Ovary (tissue), 9 donors: ENCODE data around the gene COQ4. TPM values are rescaled to one million over a fixed set of nuclear protein-coding genes. Genes with fewer than 3 reads are reported as not detected.
"Not testable (repeated sequence)": the region's sequence is repeated elsewhere in the genome, so short reads cannot be mapped to it uniquely, and the experiment has no call there.

Source experiments
- DNase-seq, 5 donors: peaks; one replicate each; pipeline ENCODE4 v3.0.0-alpha.2; 2019 to 2020
- H3K27ac ChIP-seq, 2 donors: fragments of 200-600 bp; one replicate each; pipeline versions ENCODE4 v1.5.1 to v1.8.0; 2019 to 2022
- H3K27me3 ChIP-seq: fragments of 200-600 bp; one replicate; pipeline ENCODE4 v1.8.0; 2022
- H3K36me3 ChIP-seq: fragments of 200-600 bp; sonication (generic); one replicate; pipeline ENCODE4 v1.5.1; 2019
- H3K4me1 ChIP-seq: one replicate; pipeline ENCODE4 v1.8.1; 2013; ENCODE audit warnings: mild to moderate bottlenecking, moderate library complexity; ENCODE audit not compliant: insufficient read depth
- H3K4me3 ChIP-seq: fragments of 200-600 bp; sonication (generic); one replicate; pipeline ENCODE4 v1.5.1; 2017
- H3K9me3 ChIP-seq, 2 donors: fragments of 200-600 bp in 1 of 2; sonication (generic) in 1 of 2; one replicate each; pipeline versions ENCODE4 v1.5.1 to v1.8.1; 2013 to 2019; ENCODE audit warnings: mild to moderate bottlenecking in 1 of 2, moderate library complexity in 1 of 2
- CTCF ChIP-seq, 3 donors: fragments of 450-650 bp in 2 of 3; fragments of 200-600 bp in 1 of 3; IDR thresholded peaks; one replicate each; pipeline versions ENCODE4 v1.5.1 to v1.8.0; 2016 to 2022; ENCODE audit warnings: antibody characterized with exemption in 3 of 3, mild to moderate bottlenecking in 1 of 3
- EP300 ChIP-seq: sonication (generic); formaldehyde crosslinking; IDR thresholded peaks from one replicate; pipeline ENCODE4 v1.6.1; 2017; ENCODE audit warnings: antibody characterized with exemption
- POLR2A ChIP-seq: fragments of 450-650 bp; IDR thresholded peaks from one replicate; pipeline ENCODE4 v1.6.1; 2017; ENCODE audit warnings: antibody characterized with exemption, mild to moderate bottlenecking, moderate library complexity
- WGBS, 3 donors: extraction: QIAGEN DNeasy Blood & Tissue Kit in 1 of 3; methylation state at CpG; one replicate each; pipeline versions ENCODE4 v1.1.5 to v1.1.7; 2013 to 2017; 5-methylcytosine and 5-hydroxymethylcytosine counted together
- intact Hi-C, 4 donors: fragments of 100-400 bp; cut with DNase I; formaldehyde crosslinking; loops; one replicate each; pipeline versions ENCODE4 v1.11.0 to v1.15.1; 2022 to 2023
- polyA plus RNA-seq, 2 donors: library from polyadenylated mRNA; stranded (reverse); fragments of 200-250 nt in 1 of 2; fragments of 350-450 nt in 1 of 2; fragmentation: Illumina TruSeq in 1 of 2; extraction: RNeasy Lipid Tissue Mini Kit (QIAGEN cat#74804) in 1 of 2; gene quantifications; one replicate each; pipeline ENCODE4 v1.2.3, GENCODE V29; 2013 to 2014
- total RNA-seq, 7 donors: library from RNA; depleted of rRNA in 2 of 7; stranded (reverse); fragments of >200 nt in 2 of 7; fragmentation: NEBNext Ultra II Directional in 3 of 7; extraction: Animal tissue kit (Norgen Biotek cat#: 25700) in 3 of 7; gene quantifications; one replicate each; pipeline versions ENCODE4 v1.1.0 to v1.2.4, GENCODE V29; 2016 to 2023
- donor health status: DM: no; HTN: no; CAD: no; lungs with moderate emphysema.
- donor health status: DM: no; HTN: no; CAD: no.
- donor health status: Bipolar disorder and iron deficiency.
- donor health status: DM: yes; HTN: yes; CAD: no.
- donor health status: DM: no; HTN: no; CAD: no.
- donor health status: DM: yes; HTN: yes; CAD: no.

Gene COQ4
- total and polyA plus RNA-seq, 9 donors = 22.0 to 75.7 (median 34.2) TPM

GRCh38 chr9:128335914-128336313, 13.3 kb downstream of the COQ4 start:
- intact Hi-C loops = no loop called here
- no peak for TF ChIP-seq EP300
- no peak for TF ChIP-seq POLR2A
- no peak for TF ChIP-seq CTCF (IDR thresholded peaks at IDR 0.05)
- no peaks in the 10 kb centered on the region for H3K27me3 ChIP-seq
- H3K27ac ChIP-seq = no peak overlapping the region
- 76 to 87% (median 81%) methylated on average over 2 of the region's 2 CpGs for WGBS, 3 donors
- no peaks in the 10 kb centered on the region for H3K9me3 ChIP-seq
- no peak overlapping the region for H3K4me3 ChIP-seq
- no peaks in the 10 kb centered on the region for H3K36me3 ChIP-seq
- DNase-seq = no peak
- no peaks in the 10 kb centered on the region for H3K4me1 ChIP-seq

GRCh38 chr9:128337936-128338335, 15.3 kb downstream of the COQ4 start:
- Histone ChIP-seq H3K36me3 (no peaks in the 10 kb centered on the region), H3K27me3 (no peaks in the 10 kb centered on the region), H3K4me3 (no peak overlapping the region), H3K4me1 (peaks cover 4% of the 10 kb centered on the region), H3K9me3 (no peaks in the 10 kb centered on the region), H3K27ac (no peak overlapping the region)
- no peak for DNase-seq
- TF ChIP-seq POLR2A (no peak), CTCF (IDR thresholded peaks at IDR 0.05) (no peak), EP300 (no peak)
- intact Hi-C loops = loop anchor here in 1 of 4 donors (2.0 kb wide), 1 partner anchor 49 kb away; no protein-coding TSS in a partner anchor
- WGBS, 3 donors = 88 to 92% (median 91%) methylated on average over 7 of the region's 7 CpGs

GRCh38 chr9:128338852-128339614, 16.4 kb downstream of the COQ4 start:
- H3K4me3 ChIP-seq, H3K27me3 ChIP-seq, H3K27ac ChIP-seq, DNase-seq, H3K9me3 ChIP-seq, H3K4me1 ChIP-seq, H3K36me3 ChIP-seq: not testable (repeated sequence)
- intact Hi-C loops = loop anchor here in 1 of 4 donors (2.0 kb wide), 1 partner anchor 50 kb away; no protein-coding TSS in a partner anchor
- WGBS, 3 donors = 90 to 95% (median 91%) methylated on average over 15 of the region's 15 CpGs

GRCh38 chr9:128339761-128340690, 17.4 kb downstream of the COQ4 start, which contains the start of gene SLC27A4:
Gene SLC27A4 (plus strand): TSS chr9:128340527. CDS start chr9:128343133, 2,606 bp downstream.
- H3K9me3 ChIP-seq = no peaks in the 10 kb centered on the region
- H3K4me1 ChIP-seq = peaks cover 4% of the 10 kb centered on the region
- no peaks in the 10 kb centered on the region for H3K27me3 ChIP-seq
- 6 to 7% (median 6%) methylated on average over 63 to 75 of the region's 75 CpGs for WGBS, 3 donors
- H3K27ac ChIP-seq = peak within 1 kb of the TSS in 1 of 2 donors; percentile 28
- no peaks in the 10 kb centered on the region for H3K36me3 ChIP-seq
- H3K4me3 ChIP-seq = peak within 1 kb of the TSS; percentile 60
- TF ChIP-seq CTCF (IDR thresholded peaks at IDR 0.05) = no peak
- TF ChIP-seq EP300 = no peak
- no peak for TF ChIP-seq POLR2A
- peak; percentile 53 to 78 (median 67) for DNase-seq
- intact Hi-C loops = loop anchor here in 1 of 4 donors (2.0 kb wide), 1 partner anchor 51 kb away; no protein-coding TSS in a partner anchor
